DOHH2 (cell line): ENCODE measurements around the gene ATP2A3.

Experiments
- H3F3A ChIP-seq: fragments of 200-600 bp; sonication (generic), shearing (Covaris generic); 2 replicates; pipeline ENCODE4 v1.6.0; 2016; ENCODE audit warnings: antibody characterized with exemption, mild to moderate bottlenecking; ENCODE audit not compliant: control insufficient read depth, insufficient read depth
- H3K27ac ChIP-seq: fragments of 200-600 bp; sonication (generic); 2 replicates; pipeline ENCODE4 v1.5.1; 2014; ENCODE audit warnings: low read depth, mild to moderate bottlenecking, low read length, moderate library complexity
- H3K27me3 ChIP-seq: fragments of 200-600 bp; sonication (generic); 2 replicates; pipeline ENCODE4 v1.6.1; 2014; ENCODE audit warnings: mild to moderate bottlenecking, low read length, mixed read lengths; ENCODE audit not compliant: control insufficient read depth
- H3K36me3 ChIP-seq: fragments of 200-600 bp; sonication (generic); 2 replicates; pipeline ENCODE4 v1.6.1; 2014; ENCODE audit warnings: mild to moderate bottlenecking, low read length, moderate library complexity, mixed read lengths; ENCODE audit not compliant: control insufficient read depth
- H3K4me1 ChIP-seq: fragments of 200-600 bp; sonication (generic); 2 replicates; pipeline ENCODE4 v1.6.1; 2014; ENCODE audit warnings: mild to moderate bottlenecking, low read length, mixed read lengths; ENCODE audit not compliant: control insufficient read depth
- H3K4me2 ChIP-seq: fragments of 200-600 bp; sonication (generic); 2 replicates; pipeline ENCODE4 v1.6.0; 2014; ENCODE audit warnings: mild to moderate bottlenecking, low read length, moderate library complexity
- H3K4me3 ChIP-seq: fragments of 200-600 bp; sonication (generic); 2 replicates; pipeline ENCODE4 v1.5.1; 2014; ENCODE audit warnings: mild to moderate bottlenecking, low read length, mixed read lengths
- H3K79me2 ChIP-seq: fragments of 200-600 bp; sonication (generic); 2 replicates; pipeline ENCODE4 v1.6.1; 2014; ENCODE audit warnings: mild to moderate bottlenecking, low read length, mixed read lengths; ENCODE audit not compliant: control insufficient read depth
- H3K9me2 ChIP-seq: fragments of 200-600 bp; sonication (generic); replicated peaks from 2 replicates; pipeline ENCODE4 v1.6.1; 2014; ENCODE audit warnings: mild to moderate bottlenecking, low read length, mixed read lengths; ENCODE audit not compliant: control insufficient read depth
- H3K9me3 ChIP-seq: fragments of 200-600 bp; sonication (generic); 2 replicates; pipeline ENCODE4 v1.6.1; 2014; ENCODE audit warnings: antibody characterized with exemption, low read length, mixed read lengths; ENCODE audit not compliant: control insufficient read depth, insufficient read depth
- H4K20me1 ChIP-seq: fragments of 200-600 bp; sonication (generic); 2 replicates; pipeline ENCODE4 v1.6.0; 2014; ENCODE audit warnings: low read depth, mild to moderate bottlenecking, antibody characterized with exemption, low read length, moderate library complexity; ENCODE audit not compliant: control insufficient read depth, insufficient read depth
- EZH2phosphoT487 ChIP-seq: fragments of 200-600 bp; sonication (generic); IDR thresholded peaks from 2 replicates; pipeline ENCODE4 v1.6.1; 2017; ENCODE audit warnings: borderline replicate concordance, mild to moderate bottlenecking, antibody characterized with exemption, low read length, moderate library complexity, mixed read lengths
- TF ChIP-seq, protein P1 (sequence below): fragments of 200-600 bp; sonication (generic); IDR thresholded peaks from one replicate; pipeline ENCODE4 v1.5.1; 2014; ENCODE audit warnings: antibody characterized with exemption, mild to moderate bottlenecking, low read depth, low read length; ENCODE audit not compliant: poor library complexity, severe bottlenecking

ATP2A3 gene

DNA sequence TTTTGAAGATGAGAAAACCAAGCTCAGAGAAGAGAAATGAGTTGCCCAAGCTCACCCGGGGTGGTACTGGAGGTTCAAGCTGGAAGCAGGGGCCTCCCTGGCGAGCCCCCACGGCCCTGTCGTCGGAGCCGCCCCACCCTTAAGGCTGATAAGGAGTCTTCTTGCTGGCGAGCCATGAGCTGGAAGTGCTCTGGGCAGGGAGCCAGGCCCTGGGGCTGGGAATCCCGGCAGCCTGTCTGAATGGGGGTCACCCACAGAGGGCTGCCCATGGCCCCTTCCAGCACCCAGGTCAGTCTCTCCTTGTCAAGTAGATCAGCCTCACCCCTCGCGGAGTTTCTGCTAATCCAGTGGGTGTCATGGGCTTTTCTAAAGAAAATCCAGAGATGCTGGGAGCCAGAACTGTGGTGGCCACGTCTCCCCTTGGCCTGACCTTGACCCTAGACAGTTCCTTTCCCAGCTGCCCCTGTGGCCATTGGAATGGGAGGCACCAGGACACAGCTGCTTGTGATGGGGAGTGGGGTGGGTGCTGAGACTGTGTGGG, 46.8 kb downstream of the ATP2A3 start:
- Histone ChIP-seq H4K20me1 (no peaks in the 10 kb centered on the region), H3F3A (peaks cover 10% of the 10 kb centered on the region), H3K4me2 (peak overlapping the region; percentile 88), H3K4me1 (peaks cover 77% of the 10 kb centered on the region), H3K9me3 (no peaks in the 10 kb centered on the region), H3K27ac (peak overlapping the region; percentile 83), H3K79me2 (peaks cover 28% of the 10 kb centered on the region), H3K36me3 (peaks cover 4% of the 10 kb centered on the region), H3K9me2 (no peaks in the 10 kb centered on the region), H3K4me3 (peak overlapping the region; percentile 71), H3K27me3 (no peaks in the 10 kb centered on the region)
- TF ChIP-seq, protein P1, sequence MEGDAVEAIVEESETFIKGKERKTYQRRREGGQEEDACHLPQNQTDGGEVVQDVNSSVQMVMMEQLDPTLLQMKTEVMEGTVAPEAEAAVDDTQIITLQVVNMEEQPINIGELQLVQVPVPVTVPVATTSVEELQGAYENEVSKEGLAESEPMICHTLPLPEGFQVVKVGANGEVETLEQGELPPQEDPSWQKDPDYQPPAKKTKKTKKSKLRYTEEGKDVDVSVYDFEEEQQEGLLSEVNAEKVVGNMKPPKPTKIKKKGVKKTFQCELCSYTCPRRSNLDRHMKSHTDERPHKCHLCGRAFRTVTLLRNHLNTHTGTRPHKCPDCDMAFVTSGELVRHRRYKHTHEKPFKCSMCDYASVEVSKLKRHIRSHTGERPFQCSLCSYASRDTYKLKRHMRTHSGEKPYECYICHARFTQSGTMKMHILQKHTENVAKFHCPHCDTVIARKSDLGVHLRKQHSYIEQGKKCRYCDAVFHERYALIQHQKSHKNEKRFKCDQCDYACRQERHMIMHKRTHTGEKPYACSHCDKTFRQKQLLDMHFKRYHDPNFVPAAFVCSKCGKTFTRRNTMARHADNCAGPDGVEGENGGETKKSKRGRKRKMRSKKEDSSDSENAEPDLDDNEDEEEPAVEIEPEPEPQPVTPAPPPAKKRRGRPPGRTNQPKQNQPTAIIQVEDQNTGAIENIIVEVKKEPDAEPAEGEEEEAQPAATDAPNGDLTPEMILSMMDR, result no peak
- no peak for TF ChIP-seq EZH2phosphoT487

DNA sequence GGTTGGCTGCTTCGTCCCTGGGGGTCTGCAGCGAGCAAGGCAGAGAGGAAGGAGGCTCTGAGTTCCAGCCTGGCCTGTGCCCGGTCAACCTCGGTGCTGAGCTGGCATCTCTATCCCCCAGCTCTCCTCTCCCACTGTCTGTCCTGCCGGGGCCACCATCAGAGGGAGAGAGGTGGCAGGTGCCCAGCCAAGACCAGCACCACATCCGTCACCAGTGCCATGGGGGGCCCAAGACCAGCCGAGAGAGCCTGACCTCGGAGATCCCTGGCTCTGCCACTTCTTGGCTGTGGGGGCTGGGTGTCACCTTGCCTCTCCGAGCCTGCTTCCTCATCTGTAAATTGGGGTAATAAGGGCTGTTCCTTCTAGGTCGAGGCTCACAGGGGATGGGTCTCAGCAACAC, 47.4 kb downstream of the ATP2A3 start:
- H3K4me2 ChIP-seq, result peak overlapping the region; percentile 88
- H3K27me3 ChIP-seq, result no peaks in the 10 kb centered on the region
- peaks cover 14% of the 10 kb centered on the region for H3F3A ChIP-seq
- H3K9me2 ChIP-seq, result no peaks in the 10 kb centered on the region
- H3K4me1 ChIP-seq, result peaks cover 74% of the 10 kb centered on the region
- H3K9me3 ChIP-seq, result no peaks in the 10 kb centered on the region
- TF ChIP-seq, protein P1, result no peak
- no peak for TF ChIP-seq EZH2phosphoT487
- peaks cover 28% of the 10 kb centered on the region for H3K79me2 ChIP-seq
- peak overlapping the region; percentile 83 for H3K27ac ChIP-seq
- peaks cover 4% of the 10 kb centered on the region for H3K36me3 ChIP-seq
- no peaks in the 10 kb centered on the region for H4K20me1 ChIP-seq
- H3K4me3 ChIP-seq, result peak overlapping the region; percentile 71

DNA sequence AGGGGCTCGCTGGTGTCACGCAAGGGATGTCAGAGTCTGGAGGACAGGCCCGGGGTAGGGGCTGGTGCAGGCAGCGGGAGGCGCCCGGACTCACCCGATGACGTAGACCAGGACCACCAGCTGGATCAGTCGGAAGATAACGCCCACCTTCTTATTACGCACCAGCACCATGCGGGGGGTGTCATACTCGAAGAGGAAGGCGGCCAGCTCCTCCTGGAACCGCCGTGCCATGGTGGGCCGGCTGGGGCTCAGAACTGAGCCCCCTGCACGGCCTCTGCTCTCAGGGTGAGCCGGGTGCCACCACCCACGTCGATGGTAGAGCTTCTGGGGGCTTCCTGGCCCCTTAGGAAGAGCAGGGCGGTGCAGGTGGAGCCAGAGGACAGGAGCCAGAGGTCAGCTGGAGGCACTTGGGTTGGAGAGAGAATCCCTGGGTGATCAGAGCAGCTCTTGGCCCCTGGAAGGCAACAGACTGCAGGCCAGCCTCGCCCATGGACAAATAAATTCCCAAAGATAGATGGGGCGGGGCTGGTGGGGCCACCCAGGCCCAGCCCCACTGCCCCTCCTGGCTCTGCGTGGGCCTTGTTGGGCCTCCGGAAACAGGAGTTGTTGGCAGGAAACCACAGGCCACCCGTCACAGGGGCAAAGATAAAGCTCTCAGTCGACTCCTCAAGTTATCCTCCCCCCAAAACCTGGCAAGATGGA, 48.1 kb downstream of the ATP2A3 start, which contains the start of gene P2RX1:
P2RX1 (minus strand) TSS at position 471 of the 702 bp plus-strand sequence; CDS start at position 231, 240 bp downstream.
- H4K20me1 ChIP-seq, result no peaks in the 10 kb centered on the region
- H3K27me3 ChIP-seq, result no peaks in the 10 kb centered on the region
- H3K36me3 ChIP-seq, result peaks cover 4% of the 10 kb centered on the region
- peaks cover 74% of the 10 kb centered on the region for H3K4me1 ChIP-seq
- peak within 1 kb of the TSS; percentile 83 for H3K27ac ChIP-seq
- no peaks in the 10 kb centered on the region for H3K9me2 ChIP-seq
- peaks cover 28% of the 10 kb centered on the region for H3K79me2 ChIP-seq
- no peak for TF ChIP-seq EZH2phosphoT487
- TF ChIP-seq, protein P1, result no peak
- H3K4me2 ChIP-seq, result peak within 1 kb of the TSS; percentile 88
- peak within 1 kb of the TSS; percentile 71 for H3K4me3 ChIP-seq
- no peaks in the 10 kb centered on the region for H3K9me3 ChIP-seq
- peaks cover 18% of the 10 kb centered on the region for H3F3A ChIP-seq
